ENCODE results near the gene CCL4.

GRCh38 chr17:36071751-36072150 lies 31.9 kb upstream of the CCL4 start:
- TF ChIP-seq CTCF (IDR thresholded peaks at IDR 0.05; ENCODE audit: low read depth, low read length, missing input control), result no peak
- TF ChIP-seq JUND (IDR thresholded peaks at IDR 0.05), result no peak
- no peak for TF ChIP-seq REST (IDR thresholded peaks at IDR 0.05)
- TF ChIP-seq RAD21 (IDR thresholded peaks at IDR 0.05), result no peak
- TF ChIP-seq ATF3 (IDR thresholded peaks at IDR 0.05), result no peak
- TF ChIP-seq MAX (IDR thresholded peaks at IDR 0.05), result no peak
- no peak for TF ChIP-seq RXRA (IDR thresholded peaks at IDR 0.05)
- TF ChIP-seq SP1 (IDR thresholded peaks at IDR 0.05), result no peak
- no peak for TF ChIP-seq TAF1 (conservative IDR thresholded peaks at IDR 0.05)
- TF ChIP-seq NR2F2 (IDR thresholded peaks at IDR 0.05), result no peak
- no peak for TF ChIP-seq HNF4G (IDR thresholded peaks at IDR 0.05)
- no peak for TF ChIP-seq YY1 (IDR thresholded peaks at IDR 0.05)
- no peak for TF ChIP-seq ZBTB33 (IDR thresholded peaks at IDR 0.05)
- no peak for TF ChIP-seq FOXA1 (IDR thresholded peaks at IDR 0.05)
